ENCODE data around the gene GRM7.

DNA sequence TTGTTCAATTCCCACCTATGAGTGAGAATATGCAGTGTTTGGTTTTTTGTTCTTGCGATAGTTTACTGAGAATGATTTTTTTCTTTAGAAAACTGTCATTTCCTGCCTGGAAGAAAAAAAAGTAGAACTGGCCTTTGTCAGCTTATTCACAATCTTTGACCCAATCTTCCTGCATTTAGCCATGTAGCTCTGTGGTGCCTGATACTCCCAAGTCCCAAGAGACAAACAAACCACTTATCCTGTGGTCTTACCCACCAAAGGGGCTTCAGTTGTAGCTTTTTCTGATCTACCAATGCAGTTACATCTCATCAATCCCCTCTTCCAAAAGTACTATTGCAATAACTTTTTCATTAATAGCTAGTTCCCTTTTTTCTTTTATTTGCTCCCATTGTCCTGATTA lies 444.6 kb downstream of the GRM7 start:
- TF ChIP-seq SPI1 (IDR thresholded peaks at IDR 0.05; ENCODE audit: borderline replicate concordance, low read depth) (no peak), POLR2AphosphoS5 (IDR thresholded peaks at IDR 0.05; ENCODE audit: low read depth) (no peak), GABPA (IDR thresholded peaks at IDR 0.05; ENCODE audit: low read depth) (no peak)
- TF ChIP-seq, protein P1, sequence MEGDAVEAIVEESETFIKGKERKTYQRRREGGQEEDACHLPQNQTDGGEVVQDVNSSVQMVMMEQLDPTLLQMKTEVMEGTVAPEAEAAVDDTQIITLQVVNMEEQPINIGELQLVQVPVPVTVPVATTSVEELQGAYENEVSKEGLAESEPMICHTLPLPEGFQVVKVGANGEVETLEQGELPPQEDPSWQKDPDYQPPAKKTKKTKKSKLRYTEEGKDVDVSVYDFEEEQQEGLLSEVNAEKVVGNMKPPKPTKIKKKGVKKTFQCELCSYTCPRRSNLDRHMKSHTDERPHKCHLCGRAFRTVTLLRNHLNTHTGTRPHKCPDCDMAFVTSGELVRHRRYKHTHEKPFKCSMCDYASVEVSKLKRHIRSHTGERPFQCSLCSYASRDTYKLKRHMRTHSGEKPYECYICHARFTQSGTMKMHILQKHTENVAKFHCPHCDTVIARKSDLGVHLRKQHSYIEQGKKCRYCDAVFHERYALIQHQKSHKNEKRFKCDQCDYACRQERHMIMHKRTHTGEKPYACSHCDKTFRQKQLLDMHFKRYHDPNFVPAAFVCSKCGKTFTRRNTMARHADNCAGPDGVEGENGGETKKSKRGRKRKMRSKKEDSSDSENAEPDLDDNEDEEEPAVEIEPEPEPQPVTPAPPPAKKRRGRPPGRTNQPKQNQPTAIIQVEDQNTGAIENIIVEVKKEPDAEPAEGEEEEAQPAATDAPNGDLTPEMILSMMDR (IDR thresholded peaks at IDR 0.05; ENCODE audit: insufficient read depth, low read length): no peak

Data from HL-60 (cell line).